GM18507 (cell line): Measurements from ENCODE around the gene WDR45B.

ENCODE experiments used
- DNase-seq: peaks from one replicate; pipeline ENCODE4 v3.0.0; 2011; ENCODE audit warnings: low read depth; ENCODE audit not compliant: insufficient read length; ENCODE audit errors: extremely low spot score
- FAIRE-seq: peaks from 2 replicates; lab custom pipeline; 2011; peaks lifted over from hg19 to GRCh38; lab: Jason Lieb, UNC

The WDR45B gene

GRCh38 chr17:82566129-82566960, 81.9 kb downstream of the WDR45B start:
- DNase-seq (no peak), FAIRE-seq (no peak)

DNA sequence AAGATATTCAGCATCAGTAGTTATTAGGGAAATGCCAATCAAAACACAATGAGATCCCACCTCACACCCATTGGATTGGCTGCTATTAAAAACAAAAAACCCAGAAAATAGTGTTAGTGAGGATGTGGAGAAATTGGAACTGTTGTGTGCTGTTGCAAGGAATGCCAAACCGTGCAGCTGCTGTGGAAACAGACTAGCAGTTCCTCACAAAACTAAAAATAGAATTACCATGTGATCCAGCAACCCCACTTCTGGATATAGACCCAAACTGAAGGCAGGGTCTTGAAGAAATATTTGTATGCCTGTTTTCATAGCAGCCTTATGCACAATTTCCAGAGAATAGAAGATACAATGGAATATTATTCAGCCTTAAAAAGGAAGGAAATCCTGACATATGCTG, 82.7 kb downstream of the WDR45B start:
- DNase-seq = no peak

More for the DNA sequence above, 82.7 kb downstream of the WDR45B start:
- no peak for FAIRE-seq
